HepG2 (cell line): ENCODE data around the gene TTC28. TPM values are rescaled to one million over a fixed set of nuclear protein-coding genes. Genes with fewer than 3 reads are reported as not detected.
"Not testable (repeated sequence)": the region's sequence is repeated elsewhere in the genome, so short reads cannot be mapped to it uniquely, and the experiment has no call there.

Experiments used
- ATAC-seq: fragments of 200-7000 bp; cut with Tn5 transposase; 3 replicates; pipeline ENCODE4 v1.9.1; 2020; ENCODE audit warnings: mild to moderate bottlenecking, moderate library complexity
- BruUV-seq: library from RNA; stranded (reverse); fragments of 400-500 nt; replicated peaks from 2 replicates; lab custom pipeline; 2021; lab: Mats Ljungman, UMichigan
- CTCF ChIA-PET: fragments of 300-600 bp; formaldehyde crosslinking; extraction: SDS; loops from one replicate; lab custom pipeline; 2021; ENCODE audit warnings: low total read pairs, inconsistent platforms, low intra/inter-chr PET ratio; lab: Yijun Ruan, JAX
- POLR2A ChIA-PET: fragments of 350-600 bp; sonication (Branson Sonifier 250); formaldehyde crosslinking; loops from one replicate; lab custom pipeline; 2020; ENCODE audit warnings: antibody characterized with exemption, inconsistent platforms; lab: Yijun Ruan, JAX
- DNase-seq: peaks from one replicate; pipeline ENCODE4 v3.0.0-alpha.2; 2015; ENCODE audit warnings: low spot score
- FAIRE-seq: peaks from 3 replicates; lab custom pipeline; 2011; peaks lifted over from hg19 to GRCh38; lab: Jason Lieb, UNC
- H2AFZ ChIP-seq: one replicate; pipeline ENCODE4 v1.6.1; 2011; ENCODE audit warnings: low read length, inconsistent platforms
- H3K27ac ChIP-seq: fragments of 300-600 bp; 3 replicates; pipeline ENCODE4 v1.8.0; 2011; ENCODE audit warnings: mixed run types, mild to moderate bottlenecking, mixed read lengths, low read length, inconsistent platforms; ENCODE audit not compliant: insufficient read depth; ENCODE audit errors: extremely low read length
- H3K27me3 ChIP-seq, 2 experiments: fragments of 200-600 bp in 1 of 2; 2 replicates in 1 of 2; 3 replicates in 1 of 2; pipeline versions ENCODE4 v1.6.0 to v1.8.0; 2011; ENCODE audit warnings: low read length in 2 of 2, mild to moderate bottlenecking in 2 of 2, moderate library complexity in 2 of 2, inconsistent platforms in 1 of 2; ENCODE audit not compliant: insufficient read depth in 2 of 2, control insufficient read depth in 1 of 2
- H3K36me3 ChIP-seq, 2 experiments: fragments of 200-600 bp in 1 of 2; replicated peaks in 1 of 2; 2 replicates in 1 of 2; 3 replicates in 1 of 2; pipeline versions ENCODE4 v1.5.1 to v1.8.0; 2011; ENCODE audit warnings: low read length in 2 of 2, inconsistent platforms in 1 of 2; ENCODE audit not compliant: insufficient read depth in 2 of 2, control insufficient read depth in 1 of 2
- H3K4me1 ChIP-seq: 2 replicates; pipeline ENCODE4 v1.5.1; 2012; ENCODE audit warnings: low read length, inconsistent platforms; ENCODE audit not compliant: insufficient read depth
- H3K4me2 ChIP-seq: 2 replicates; pipeline ENCODE4 v1.6.0; 2011; ENCODE audit warnings: low read depth, low read length, inconsistent platforms
- H3K4me3 ChIP-seq, 3 experiments: fragments of 200-600 bp in 1 of 3; sonication (generic), shearing (Covaris generic) in 1 of 3; replicated peaks in 1 of 3; 2 replicates each; pipeline ENCODE4 v1.5.1; 2011 to 2016; ENCODE audit warnings: low read length in 3 of 3, inconsistent platforms in 2 of 3, low read depth in 2 of 3, mild to moderate bottlenecking in 2 of 3, control low read depth in 1 of 3, mixed read lengths in 1 of 3; ENCODE audit not compliant: insufficient read depth in 1 of 3
- H3K79me2 ChIP-seq: one replicate; pipeline ENCODE4 v1.6.1; 2011; ENCODE audit warnings: low read length, inconsistent platforms; ENCODE audit not compliant: insufficient read depth
- H3K9ac ChIP-seq: 2 replicates; pipeline ENCODE4 v1.6.0; 2011; ENCODE audit warnings: mild to moderate bottlenecking, low read depth, low read length, inconsistent platforms; ENCODE audit not compliant: insufficient read depth
- H3K9me3 ChIP-seq: 2 replicates; pipeline ENCODE4 v1.5.1; 2012; ENCODE audit warnings: mild to moderate bottlenecking, low read length
- H4K20me1 ChIP-seq: 2 replicates; pipeline ENCODE4 v1.6.0; 2011; ENCODE audit warnings: inconsistent platforms, mild to moderate bottlenecking, low read length, moderate library complexity; ENCODE audit not compliant: insufficient read depth
- NONO ChIP-seq, 2 experiments: fragments of 450-650 bp in 1 of 2; sonication (generic) in 1 of 2; formaldehyde crosslinking in 1 of 2; IDR thresholded peaks in 1 of 2; conservative IDR thresholded peaks in 1 of 2; 2 replicates each; pipeline versions ENCODE4 v1.6.1 to v1.8.0; 2017 to 2022; ENCODE audit warnings: mild to moderate bottlenecking in 1 of 2, missing genetic modification reagents in 1 of 2, moderate library complexity in 1 of 2
- PHF8 ChIP-seq: sonication (generic); formaldehyde crosslinking; IDR thresholded peaks from 2 replicates; pipeline ENCODE4 v1.5.0; 2020; ENCODE audit warnings: missing genetic modification reagents
- ZNF770 ChIP-seq: sonication (generic); formaldehyde crosslinking; IDR thresholded peaks from 2 replicates; pipeline ENCODE4 v1.5.0; 2020; ENCODE audit warnings: mild to moderate bottlenecking, missing genetic modification reagents
- WGBS: methylation state at CpG from one replicate; pipeline ENCODE4 v1.1.6; 2017; ENCODE audit warnings: low lambda C conversion rate; 5-methylcytosine and 5-hydroxymethylcytosine counted together
- in situ Hi-C: cut with HindIII; loops from 2 replicates; pipeline ENCODE4 v1.10.0; 2017; ENCODE audit warnings: low pct_unique_long_range_greater_than_20kb; ENCODE audit not compliant: extremely low pct_ligation_motif_present
- intact Hi-C: fragments of 100-400 bp; cut with micrococcal nuclease; formaldehyde crosslinking; loops from one replicate; pipeline ENCODE4 v1.10.0; 2022; ENCODE audit not compliant: unreplicated experiment
- polyA plus RNA-seq, 8 experiments: library from polyadenylated mRNA; depleted of rRNA in 3 of 8; stranded (reverse) in 7 of 8; unstranded in 1 of 8; fragments of >200 nt; fragmentation: Illumina TruSeq in 4 of 8; extraction: Trizol in 4 of 8; gene quantifications; 2 replicates each; pipeline versions ENCODE4 v1.2.1 to v1.2.3, GENCODE V29; 2011 to 2016; ENCODE audit warnings: low read depth in 4 of 8, missing spikeins in 1 of 8, mixed read lengths in 1 of 8; ENCODE audit not compliant: insufficient read depth in 1 of 8
- total RNA-seq, 5 experiments: library from RNA; depleted of rRNA; stranded (reverse); fragments of >200 nt; fragmentation: Illumina TruSeq; extraction: Trizol; gene quantifications; 2 replicates each; pipeline ENCODE4 v1.2.3, GENCODE V29; 2016; ENCODE audit warnings: low read depth in 1 of 5

TTC28 gene
- total and polyA plus RNA-seq, 2 of the 13 experiments (the other 11 are each of a cell fraction or from before 2014, with no cell fraction given), result 4.2 to 13.1 TPM

- TF ChIP-seq NONO (IDR thresholded peaks at IDR 0.05), result not testable (repeated sequence)
- TF ChIP-seq NONO (CRISPR knock-in tag; conservative IDR thresholded peaks at IDR 0.05), result 0 out of 2 replicates have a peak, but pooled peaks have one; percentile 39
- peak; percentile 41; the same call in 1 of the 2 replicates for TF ChIP-seq PHF8
Measured at GRCh38 chr22:28678778-28679610, 646 bp downstream of the TTC28 start (continued).

- H2AFZ ChIP-seq, ATAC-seq, H3K27me3 ChIP-seq, H3K9me3 ChIP-seq, DNase-seq, CTCF ChIA-PET, FAIRE-seq, intact Hi-C loops, H3K27ac ChIP-seq: not testable (repeated sequence)
- POLR2A ChIA-PET, result interaction anchor here (0.8 to 1.4 kb wide), 3 partner anchors 15 to 122 kb away, joined by 3 to 6 read pairs (median 3); partner anchors contain the start of gene XBP1
- Histone ChIP-seq H3K4me3 (peak overlapping the region in 2 of 3 experiments; percentile 76 to 84; a peak in 4 of 6 replicates), H3K4me1 (peaks cover 23% of the 10 kb centered on the region), H3K4me2 (peak overlapping the region; percentile 82), H3K79me2 (peaks cover 30% of the 10 kb centered on the region)
- WGBS, result 71% methylated on average over 7 of the region's 7 CpGs
- TF ChIP-seq ZNF770 (CRISPR knock-in tag), result peak; percentile 87
- TF ChIP-seq, all 625 proteins: peak for 1; not testable (repeated sequence) for 624
- H3K9ac ChIP-seq, result peak overlapping the region; percentile 83; the same call in 1 of the 2 replicates
- H3K36me3 ChIP-seq, in situ Hi-C loops, H4K20me1 ChIP-seq, BruUV-seq: not testable (repeated sequence)
Measured at GRCh38 chr22:28678170-28678569, 1.5 kb downstream of the TTC28 start.
